ENCODE data around the gene ASIC4.

DNA sequence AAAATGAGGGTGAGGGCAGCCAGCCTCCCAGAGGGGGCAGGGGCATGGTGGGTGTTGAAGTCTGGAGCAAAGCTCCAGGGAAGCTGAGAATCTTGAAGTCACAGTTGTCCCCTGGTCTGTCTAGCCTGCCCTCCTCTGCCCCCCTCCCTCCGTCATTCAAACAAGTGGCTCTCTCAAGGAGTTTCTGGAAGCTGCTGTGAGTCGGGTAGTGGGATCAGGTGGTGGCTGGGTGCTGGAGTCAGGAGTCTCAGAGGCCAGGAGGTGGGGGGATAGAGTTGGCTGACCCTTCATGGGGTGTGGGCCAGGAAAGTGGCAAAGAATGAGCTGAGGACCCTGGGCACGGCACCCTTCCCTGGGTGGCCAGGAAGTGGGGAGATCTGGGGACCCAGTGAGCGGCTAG, 495 bp upstream of the ASIC4 start:
- TF ChIP-seq, protein P1, sequence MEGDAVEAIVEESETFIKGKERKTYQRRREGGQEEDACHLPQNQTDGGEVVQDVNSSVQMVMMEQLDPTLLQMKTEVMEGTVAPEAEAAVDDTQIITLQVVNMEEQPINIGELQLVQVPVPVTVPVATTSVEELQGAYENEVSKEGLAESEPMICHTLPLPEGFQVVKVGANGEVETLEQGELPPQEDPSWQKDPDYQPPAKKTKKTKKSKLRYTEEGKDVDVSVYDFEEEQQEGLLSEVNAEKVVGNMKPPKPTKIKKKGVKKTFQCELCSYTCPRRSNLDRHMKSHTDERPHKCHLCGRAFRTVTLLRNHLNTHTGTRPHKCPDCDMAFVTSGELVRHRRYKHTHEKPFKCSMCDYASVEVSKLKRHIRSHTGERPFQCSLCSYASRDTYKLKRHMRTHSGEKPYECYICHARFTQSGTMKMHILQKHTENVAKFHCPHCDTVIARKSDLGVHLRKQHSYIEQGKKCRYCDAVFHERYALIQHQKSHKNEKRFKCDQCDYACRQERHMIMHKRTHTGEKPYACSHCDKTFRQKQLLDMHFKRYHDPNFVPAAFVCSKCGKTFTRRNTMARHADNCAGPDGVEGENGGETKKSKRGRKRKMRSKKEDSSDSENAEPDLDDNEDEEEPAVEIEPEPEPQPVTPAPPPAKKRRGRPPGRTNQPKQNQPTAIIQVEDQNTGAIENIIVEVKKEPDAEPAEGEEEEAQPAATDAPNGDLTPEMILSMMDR (IDR thresholded peaks at IDR 0.05; ENCODE audit: low read depth, low read length) = no peak
- TF ChIP-seq POLR2A (IDR thresholded peaks at IDR 0.05; ENCODE audit: extremely low read depth, insufficient read length) (no peak), MYC (IDR thresholded peaks at IDR 0.05; ENCODE audit: low read depth, low read length) (no peak)
